OCI-LY7 (cell line): ENCODE results near the gene GATAD2B. TPM values are rescaled to one million over a fixed set of nuclear protein-coding genes. Genes with fewer than 3 reads are reported as not detected.

Experiments used
- BruUV-seq: library from RNA; stranded (reverse); fragments of 400-500 nt; replicated peaks from 2 replicates; lab custom pipeline; 2021; lab: Mats Ljungman, UMichigan
- CTCF ChIA-PET: fragments of 300-600 bp; sonication (Branson Sonifier 250); formaldehyde crosslinking; loops from one replicate; lab custom pipeline; 2022; ENCODE audit warnings: antibody characterized with exemption; ENCODE audit not compliant: unreplicated experiment; lab: Charles Lee
- POLR2A ChIA-PET: fragments of 300-600 bp; sonication (Branson Sonifier 250); formaldehyde crosslinking; loops from one replicate; lab custom pipeline; 2022; ENCODE audit warnings: antibody characterized with exemption; lab: Charles Lee
- DNase-seq: peaks from one replicate; pipeline ENCODE4 v3.0.0-alpha.2; 2015; ENCODE audit warnings: low spot score
- H2AFZ ChIP-seq: fragments of 200-600 bp; sonication (generic), shearing (Covaris generic); 2 replicates; pipeline ENCODE4 v1.6.1; 2014; ENCODE audit warnings: mild to moderate bottlenecking, antibody characterized with exemption, low read length, moderate library complexity
- H3K27ac ChIP-seq: fragments of 200-600 bp; sonication (generic); 2 replicates; pipeline ENCODE4 v1.5.1; 2014; ENCODE audit warnings: mixed run types, low read depth, mild to moderate bottlenecking, moderate library complexity, low read length, inconsistent platforms; ENCODE audit not compliant: poor library complexity, severe bottlenecking
- H3K36me3 ChIP-seq: fragments of 200-600 bp; sonication (generic); 2 replicates; pipeline ENCODE4 v1.6.1; 2014; ENCODE audit warnings: mild to moderate bottlenecking, antibody characterized with exemption, low read length, moderate library complexity, mixed read lengths; ENCODE audit not compliant: insufficient read depth
- H3K4me1 ChIP-seq: fragments of 200-600 bp; sonication (generic); 2 replicates; pipeline ENCODE4 v1.5.1; 2014; ENCODE audit warnings: mild to moderate bottlenecking, low read length; ENCODE audit not compliant: insufficient read depth, poor library complexity, severe bottlenecking
- H3K4me2 ChIP-seq: fragments of 200-600 bp; sonication (generic); 2 replicates; pipeline ENCODE4 v1.6.1; 2014; ENCODE audit warnings: mild to moderate bottlenecking, low read length
- H3K4me3 ChIP-seq: fragments of 200-600 bp; sonication (generic); 2 replicates; pipeline ENCODE4 v1.5.1; 2014; ENCODE audit warnings: mild to moderate bottlenecking, low read depth, low read length; ENCODE audit not compliant: poor library complexity, severe bottlenecking
- H3K79me2 ChIP-seq: fragments of 200-600 bp; sonication (generic); 2 replicates; pipeline ENCODE4 v1.6.1; 2016; ENCODE audit warnings: low read depth, mild to moderate bottlenecking, low read length, moderate library complexity, mixed read lengths; ENCODE audit not compliant: insufficient read depth
- H3K9me2 ChIP-seq: fragments of 200-600 bp; sonication (generic); 2 replicates; pipeline ENCODE4 v1.6.1; 2016; ENCODE audit warnings: mild to moderate bottlenecking, low read length, mixed read lengths; ENCODE audit not compliant: insufficient read depth
- H3K9me3 ChIP-seq: fragments of 200-600 bp; sonication (generic); 2 replicates; pipeline ENCODE4 v1.6.1; 2014; ENCODE audit warnings: mild to moderate bottlenecking, mixed run types, low read length, mixed read lengths
- H4K20me1 ChIP-seq: fragments of 200-600 bp; sonication (generic); 2 replicates; pipeline ENCODE4 v1.6.1; 2014; ENCODE audit warnings: mild to moderate bottlenecking, antibody characterized with exemption, low read length, moderate library complexity, mixed read lengths; ENCODE audit not compliant: insufficient read depth
- CTCF ChIP-seq: fragments of 200-600 bp; sonication (generic); conservative IDR thresholded peaks from 2 replicates; pipeline ENCODE4 v1.5.1; 2014; ENCODE audit warnings: mild to moderate bottlenecking, antibody characterized with exemption, low read length, moderate library complexity, mixed read lengths
- EZH2phosphoT487 ChIP-seq: fragments of 200-600 bp; sonication (generic); IDR thresholded peaks from 2 replicates; pipeline ENCODE4 v1.6.1; 2018; ENCODE audit warnings: low read depth, borderline replicate concordance, mild to moderate bottlenecking, mixed run types, antibody characterized with exemption, low read length, moderate library complexity, mixed read lengths
- intact Hi-C: fragments of 100-400 bp; cut with micrococcal nuclease; formaldehyde crosslinking; loops from one replicate; pipeline ENCODE4 v1.10.0; 2022; ENCODE audit not compliant: unreplicated experiment
- total RNA-seq, 2 experiments: library from RNA; depleted of rRNA in 1 of 2; stranded (reverse); fragments of >200 nt in 1 of 2; shearing (Covaris generic) in 1 of 2; gene quantifications; 2 replicates each; pipeline ENCODE4 v1.2.3, GENCODE V29; 2014 to 2022

The GATAD2B gene
- total RNA-seq, 2 experiments from 2014 or later: 11.2 to 65.2 TPM

GRCh38 chr1:153805042-153805745 is 117.6 kb downstream of the GATAD2B start:
- intact Hi-C loops: loop anchor here (2.0 kb wide), 1 partner anchor 116 kb away; no protein-coding TSS in a partner anchor

GRCh38 chr1:153804112-153804511 is 118.7 kb downstream of the GATAD2B start:
- DNase-seq: no peak
- no peaks in the 10 kb centered on the region for H3K9me3 ChIP-seq
- POLR2A ChIA-PET: interaction anchor here (0.6 to 1.5 kb wide), 6 partner anchors 13 to 186 kb away, joined by 3 to 8 read pairs (median 3); partner anchors contain the start of genes JTB and RPS27
- no peaks in the 10 kb centered on the region for H4K20me1 ChIP-seq
- no peaks in the 10 kb centered on the region for H3K79me2 ChIP-seq
- H3K4me2 ChIP-seq: peak overlapping the region; percentile 29
- TF ChIP-seq CTCF (no peak), EZH2phosphoT487 (no peak)
- H2AFZ ChIP-seq: no peak overlapping the region
- H3K4me3 ChIP-seq: no peak overlapping the region
- H3K27ac ChIP-seq: peak overlapping the region; percentile 86
- no TSS peak for BruUV-seq
- CTCF ChIA-PET: interaction anchor here (1.6 kb wide), 1 partner anchor 183 kb away, joined by 3 read pairs; no protein-coding TSS in a partner anchor
- H3K36me3 ChIP-seq: peaks cover 37% of the 10 kb centered on the region; the same call in 1 of the 2 replicates
- no peaks in the 10 kb centered on the region for H3K9me2 ChIP-seq
- intact Hi-C loops: loop anchor here (2.0 kb wide), 1 partner anchor 117 kb away; no protein-coding TSS in a partner anchor
- H3K4me1 ChIP-seq: peaks cover 37% of the 10 kb centered on the region

More at GRCh38 chr1:153805042-153805745, 117.6 kb downstream of the GATAD2B start:
- ChIA-PET CTCF (no interaction called here), POLR2A (interaction anchor here (0.5 to 1.5 kb wide), 8 partner anchors 34 to 185 kb away, joined by 3 to 8 read pairs (median 4); partner anchors contain the start of genes JTB and RPS27)
- no peak overlapping the region for H2AFZ ChIP-seq
- H3K4me1 ChIP-seq: peaks cover 37% of the 10 kb centered on the region
- H4K20me1 ChIP-seq: no peaks in the 10 kb centered on the region
- no peaks in the 10 kb centered on the region for H3K9me3 ChIP-seq
- peak overlapping the region; percentile 86 for H3K27ac ChIP-seq
- no peak for TF ChIP-seq EZH2phosphoT487
- TF ChIP-seq CTCF: no peak
- peak overlapping the region; percentile 57 for H3K4me2 ChIP-seq
- no TSS peak for BruUV-seq
- H3K9me2 ChIP-seq: no peaks in the 10 kb centered on the region
- H3K79me2 ChIP-seq: no peaks in the 10 kb centered on the region
- peak; percentile 90 for DNase-seq
- peak overlapping the region; percentile 11 for H3K4me3 ChIP-seq
- H3K36me3 ChIP-seq: peaks cover 48% of the 10 kb centered on the region; the same call in 1 of the 2 replicates
